PC-9 (cell line): ENCODE results near the gene SLX1A. TPM values are rescaled to one million over a fixed set of nuclear protein-coding genes. Genes with fewer than 3 reads are reported as not detected.

Experiments
- BruUV-seq: library from RNA; stranded (reverse); fragments of 400-500 nt; replicated peaks from 2 replicates; lab custom pipeline; 2021; lab: Mats Ljungman, UMichigan
- CTCF ChIA-PET: fragments of 300-600 bp; sonication (Branson Sonifier 250); formaldehyde crosslinking; loops from one replicate; lab custom pipeline; 2022; ENCODE audit warnings: antibody characterized with exemption; lab: Charles Lee
- POLR2A ChIA-PET: fragments of 300-600 bp; sonication (Branson Sonifier 250); formaldehyde crosslinking; loops from one replicate; lab custom pipeline; 2022; ENCODE audit warnings: antibody characterized with exemption; ENCODE audit not compliant: unreplicated experiment; lab: Charles Lee
- DNase-seq, 2 experiments: peaks; one replicate each; pipeline versions ENCODE4 v3.0.0 to v3.0.0-alpha.2; 2015 to 2022; ENCODE audit warnings: mixed read lengths in 1 of 2
- H2AFZ ChIP-seq: fragments of 200-600 bp; sonication (generic); 2 replicates; pipeline ENCODE4 v1.8.1; 2017; ENCODE audit warnings: antibody characterized with exemption
- H3F3A ChIP-seq: fragments of 200-600 bp; sonication (generic); 2 replicates; pipeline ENCODE4 v1.8.1; 2017; ENCODE audit warnings: antibody characterized with exemption, mild to moderate bottlenecking, low read depth; ENCODE audit not compliant: insufficient read depth
- H3K27ac ChIP-seq: fragments of 200-600 bp; sonication (generic); 2 replicates; pipeline ENCODE4 v1.6.1; 2016; ENCODE audit warnings: mixed run types
- H3K27me3 ChIP-seq: fragments of 200-600 bp; sonication (generic); 2 replicates; pipeline ENCODE4 v1.6.1; 2016; ENCODE audit warnings: low read depth, mixed run types; ENCODE audit not compliant: insufficient read depth
- H3K36me3 ChIP-seq: fragments of 200-600 bp; sonication (generic); 2 replicates; pipeline ENCODE4 v1.6.1; 2016; ENCODE audit warnings: low read depth, mixed run types
- H3K4me1 ChIP-seq: fragments of 200-600 bp; sonication (generic); replicated peaks from 2 replicates; pipeline ENCODE4 v1.6.1; 2016; ENCODE audit warnings: mixed run types; ENCODE audit not compliant: insufficient read depth
- H3K4me2 ChIP-seq: fragments of 200-600 bp; sonication (generic); 2 replicates; pipeline ENCODE4 v1.6.1; 2017; ENCODE audit warnings: mixed run types
- H3K4me3 ChIP-seq: fragments of 200-600 bp; sonication (generic); 2 replicates; pipeline ENCODE4 v1.6.1; 2016; ENCODE audit warnings: mixed run types
- H3K79me2 ChIP-seq: fragments of 200-600 bp; sonication (generic); 2 replicates; pipeline ENCODE4 v1.6.1; 2017; ENCODE audit warnings: low read depth, mixed run types
- H3K9me2 ChIP-seq: fragments of 200-600 bp; sonication (generic); 2 replicates; pipeline ENCODE4 v1.8.1; 2017; ENCODE audit warnings: mild to moderate bottlenecking; ENCODE audit not compliant: insufficient read depth
- H3K9me3 ChIP-seq: fragments of 200-600 bp; sonication (generic); 2 replicates; pipeline ENCODE4 v1.8.1; 2016; ENCODE audit warnings: low read depth; ENCODE audit not compliant: insufficient read depth
- H4K20me1 ChIP-seq: fragments of 200-600 bp; sonication (generic); 2 replicates; pipeline ENCODE4 v1.8.1; 2017; ENCODE audit not compliant: insufficient read depth
- CTCF ChIP-seq: fragments of 200-600 bp; sonication (generic); conservative IDR thresholded peaks from 2 replicates; pipeline ENCODE4 v1.6.1; 2017; ENCODE audit warnings: mixed run types, antibody characterized with exemption, mild to moderate bottlenecking, moderate library complexity
- EZH2 ChIP-seq: fragments of 200-600 bp; sonication (generic); IDR thresholded peaks from 2 replicates; pipeline ENCODE4 v1.8.0; 2017; ENCODE audit warnings: antibody characterized with exemption, low read depth
- intact Hi-C: fragments of 100-400 bp; cut with micrococcal nuclease; formaldehyde crosslinking; loops from one replicate; pipeline ENCODE4 v1.10.0; 2022; ENCODE audit not compliant: unreplicated experiment
- total RNA-seq: library from RNA; stranded (reverse); gene quantifications from 2 replicates; pipeline ENCODE4 v1.2.3, GENCODE V29; 2021

Gene SLX1A
- total RNA-seq, 1 experiment from 2014 or later: 100 TPM

- Histone ChIP-seq H3K79me2 (no peaks in the 10 kb centered on the region), H3K9me3 (peaks cover 14% of the 10 kb centered on the region; the same call in 1 of the 2 replicates), H3K4me2 (no peak overlapping the region), H3K9me2 (no peaks in the 10 kb centered on the region), H2AFZ (no peak overlapping the region), H3K27ac (no peak overlapping the region), H3K36me3 (no peaks in the 10 kb centered on the region), H3K27me3 (no peaks in the 10 kb centered on the region), H3K4me1 (no peaks in the 10 kb centered on the region), H3K4me3 (no peak overlapping the region), H4K20me1 (no peaks in the 10 kb centered on the region), H3F3A (no peaks in the 10 kb centered on the region; the same call in 1 of the 2 replicates)
- intact Hi-C loops: no loop called here
- TF ChIP-seq EZH2 (no peak), CTCF (no peak)
- POLR2A ChIA-PET: interaction anchor here (0.7 kb wide), 2 partner anchors 61 to 94 kb away, joined by 3 read pairs; no protein-coding TSS in a partner anchor
- no TSS peak for BruUV-seq
- no peak for DNase-seq
- CTCF ChIA-PET: no interaction called here
Measured at GRCh38 chr16:30145657-30146056, 48.0 kb upstream of the SLX1A start.

GRCh38 chr16:30147843-30148510 lies 45.7 kb upstream of the SLX1A start:
- BruUV-seq: no TSS peak
- CTCF ChIA-PET: interaction anchor here (0.7 kb wide), 1 partner anchor 433 kb away, joined by 4 read pairs; no protein-coding TSS in a partner anchor
- no peak overlapping the region for H3K4me3 ChIP-seq
- H3F3A ChIP-seq: no peaks in the 10 kb centered on the region; the same call in 1 of the 2 replicates
- TF ChIP-seq CTCF: no peak
- no peak for TF ChIP-seq EZH2
- no peak overlapping the region for H3K4me2 ChIP-seq
- no peaks in the 10 kb centered on the region for H3K9me2 ChIP-seq
- H3K9me3 ChIP-seq: peaks cover 14% of the 10 kb centered on the region; the same call in 1 of the 2 replicates
- intact Hi-C loops: no loop called here
- POLR2A ChIA-PET: no interaction called here
- H3K27me3 ChIP-seq: no peaks in the 10 kb centered on the region
- DNase-seq: no peak
- H3K27ac ChIP-seq: no peak overlapping the region
- H3K36me3 ChIP-seq: no peaks in the 10 kb centered on the region
- no peaks in the 10 kb centered on the region for H3K4me1 ChIP-seq
- no peaks in the 10 kb centered on the region for H3K79me2 ChIP-seq
- no peaks in the 10 kb centered on the region for H4K20me1 ChIP-seq
- H2AFZ ChIP-seq: no peak overlapping the region

DNA sequence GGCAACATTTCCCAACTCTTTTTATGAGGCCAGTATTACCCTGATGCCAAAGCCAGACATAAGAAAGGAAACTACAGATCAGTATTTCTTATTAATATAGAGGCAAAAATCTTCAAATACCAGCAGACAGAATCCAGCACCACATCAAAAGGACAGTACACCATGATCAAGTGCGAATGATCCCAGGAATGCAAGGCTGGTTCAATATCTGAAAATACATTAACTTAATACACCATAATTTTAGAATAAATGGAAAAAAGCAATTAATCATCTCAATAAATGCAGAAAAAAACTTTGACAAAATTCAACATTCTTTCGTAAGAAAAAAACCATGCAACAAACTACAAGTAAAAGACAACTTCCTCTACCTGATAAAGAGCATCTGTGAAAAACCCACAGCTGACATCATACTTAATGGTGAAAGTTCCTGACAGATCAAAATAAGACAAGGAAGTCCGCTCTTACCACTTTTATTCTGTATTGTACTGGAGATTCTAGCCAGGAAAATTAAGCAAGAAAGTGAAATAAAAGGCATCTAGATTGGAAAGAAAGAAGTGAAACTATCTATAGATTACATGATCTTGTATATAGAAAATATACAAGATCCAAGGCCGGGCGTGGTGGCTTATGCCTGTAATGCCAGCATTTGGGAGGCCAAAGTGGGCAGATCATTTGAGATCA lies 44.3 kb upstream of the SLX1A start:
- Histone ChIP-seq H3K9me2 (no peaks in the 10 kb centered on the region), H3K4me2 (no peak overlapping the region), H3K79me2 (no peaks in the 10 kb centered on the region), H3K36me3 (no peaks in the 10 kb centered on the region), H3K27ac (no peak overlapping the region), H3F3A (peaks cover 6% of the 10 kb centered on the region; the same call in 1 of the 2 replicates), H3K4me3 (no peak overlapping the region), H4K20me1 (no peaks in the 10 kb centered on the region), H3K4me1 (no peaks in the 10 kb centered on the region), H3K27me3 (no peaks in the 10 kb centered on the region), H2AFZ (no peak overlapping the region), H3K9me3 (peaks cover 14% of the 10 kb centered on the region; the same call in 1 of the 2 replicates)
- ChIA-PET POLR2A (interaction anchor here (0.5 kb wide), 1 partner anchor 1956 kb away, joined by 3 read pairs; no protein-coding TSS in a partner anchor), CTCF (interaction anchor here (0.6 kb wide), 1 partner anchor 472 kb away, joined by 8 read pairs; no protein-coding TSS in a partner anchor)
- no peak for DNase-seq
- TF ChIP-seq CTCF (no peak), EZH2 (no peak)
- intact Hi-C loops: no loop called here
- no TSS peak for BruUV-seq
